PFSK-1 (cell line): Measurements from ENCODE around the gene HDHD2.

Source experiments
- FOXP2 ChIP-seq: optimal IDR thresholded peaks from 2 replicates; pipeline ENCODE3; 2011; ENCODE audit warnings: borderline replicate concordance, control low read depth, inconsistent platforms; ENCODE audit not compliant: insufficient read depth; ENCODE audit errors: extremely low read length, extremely low read depth
- POLR2AphosphoS5 ChIP-seq: IDR thresholded peaks from 2 replicates; pipeline ENCODE4 v1.6.1; 2012; ENCODE audit warnings: low read depth, mild to moderate bottlenecking, control low read depth, low read length, moderate library complexity
- SIN3A ChIP-seq: IDR thresholded peaks from 2 replicates; pipeline ENCODE4 v1.6.1; 2012; ENCODE audit warnings: mild to moderate bottlenecking, low read length, moderate library complexity, borderline replicate concordance; ENCODE audit not compliant: insufficient read depth
- TAF1 ChIP-seq: IDR thresholded peaks from 2 replicates; pipeline ENCODE4 v1.6.1; 2012; ENCODE audit warnings: low read length, control low read depth, borderline replicate concordance; ENCODE audit not compliant: insufficient read depth
- TF ChIP-seq, protein P1 (sequence below), 2 experiments: IDR thresholded peaks; 2 replicates each; pipeline versions ENCODE4 v1.6.1 to v1.8.0; 2011 to 2012; ENCODE audit warnings: low read depth in 2 of 2, low read length in 2 of 2, control low read depth in 1 of 2, inconsistent platforms in 1 of 2, mild to moderate bottlenecking in 1 of 2, moderate library complexity in 1 of 2; ENCODE audit not compliant: insufficient read depth in 1 of 2

DNA sequence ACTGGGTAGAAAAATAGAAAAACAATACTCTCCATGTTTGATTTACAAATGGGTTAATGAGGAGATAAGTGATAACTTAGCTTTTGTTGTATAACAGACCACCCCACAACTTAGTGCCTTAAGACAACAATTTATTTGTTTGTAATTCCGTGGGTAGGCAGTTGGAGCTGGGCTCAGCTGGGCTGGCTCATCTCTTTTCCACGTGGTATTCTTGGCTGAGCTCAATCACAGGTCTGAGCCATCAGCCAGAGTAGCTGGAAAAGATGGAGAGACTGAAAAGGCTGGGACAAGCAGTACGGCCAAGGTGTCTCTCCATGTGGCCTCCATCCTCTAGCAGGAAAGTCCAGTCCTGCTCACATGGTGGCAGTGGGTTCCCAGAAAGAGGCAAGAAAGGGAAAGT, 82.7 kb downstream of the HDHD2 start:
- TF ChIP-seq POLR2AphosphoS5: no peak
- TF ChIP-seq, protein P1, sequence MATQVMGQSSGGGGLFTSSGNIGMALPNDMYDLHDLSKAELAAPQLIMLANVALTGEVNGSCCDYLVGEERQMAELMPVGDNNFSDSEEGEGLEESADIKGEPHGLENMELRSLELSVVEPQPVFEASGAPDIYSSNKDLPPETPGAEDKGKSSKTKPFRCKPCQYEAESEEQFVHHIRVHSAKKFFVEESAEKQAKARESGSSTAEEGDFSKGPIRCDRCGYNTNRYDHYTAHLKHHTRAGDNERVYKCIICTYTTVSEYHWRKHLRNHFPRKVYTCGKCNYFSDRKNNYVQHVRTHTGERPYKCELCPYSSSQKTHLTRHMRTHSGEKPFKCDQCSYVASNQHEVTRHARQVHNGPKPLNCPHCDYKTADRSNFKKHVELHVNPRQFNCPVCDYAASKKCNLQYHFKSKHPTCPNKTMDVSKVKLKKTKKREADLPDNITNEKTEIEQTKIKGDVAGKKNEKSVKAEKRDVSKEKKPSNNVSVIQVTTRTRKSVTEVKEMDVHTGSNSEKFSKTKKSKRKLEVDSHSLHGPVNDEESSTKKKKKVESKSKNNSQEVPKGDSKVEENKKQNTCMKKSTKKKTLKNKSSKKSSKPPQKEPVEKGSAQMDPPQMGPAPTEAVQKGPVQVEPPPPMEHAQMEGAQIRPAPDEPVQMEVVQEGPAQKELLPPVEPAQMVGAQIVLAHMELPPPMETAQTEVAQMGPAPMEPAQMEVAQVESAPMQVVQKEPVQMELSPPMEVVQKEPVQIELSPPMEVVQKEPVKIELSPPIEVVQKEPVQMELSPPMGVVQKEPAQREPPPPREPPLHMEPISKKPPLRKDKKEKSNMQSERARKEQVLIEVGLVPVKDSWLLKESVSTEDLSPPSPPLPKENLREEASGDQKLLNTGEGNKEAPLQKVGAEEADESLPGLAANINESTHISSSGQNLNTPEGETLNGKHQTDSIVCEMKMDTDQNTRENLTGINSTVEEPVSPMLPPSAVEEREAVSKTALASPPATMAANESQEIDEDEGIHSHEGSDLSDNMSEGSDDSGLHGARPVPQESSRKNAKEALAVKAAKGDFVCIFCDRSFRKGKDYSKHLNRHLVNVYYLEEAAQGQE (IDR thresholded peaks at IDR 0.05; ENCODE audit: insufficient read depth in 1 of 2, low read depth in 2 of 2, low read length in 2 of 2): no peak
- TF ChIP-seq TAF1: no peak
- TF ChIP-seq SIN3A: no peak
- TF ChIP-seq FOXP2: no peak
